ENCODE data around the gene CADM1.

DNA sequence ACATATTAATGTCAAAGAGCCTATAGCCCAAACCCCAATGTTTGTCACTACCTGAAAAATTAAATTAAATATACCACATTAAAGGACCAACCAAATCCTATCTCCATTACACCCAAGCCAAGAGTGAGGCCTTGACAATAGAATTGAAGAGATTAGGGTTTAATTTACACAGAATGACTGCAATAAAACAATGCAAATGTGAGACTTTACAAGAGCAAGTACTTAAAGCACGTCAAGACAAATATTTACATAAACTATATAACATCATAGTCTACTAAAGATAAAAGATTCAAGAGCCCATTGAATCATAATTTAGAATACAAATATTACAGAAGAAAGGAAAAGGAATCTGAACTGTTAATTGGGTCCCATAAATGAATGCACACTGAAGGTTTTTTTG, 85.6 kb downstream of the CADM1 start:
- TF ChIP-seq CTCF (IDR thresholded peaks at IDR 0.05) (no peak), EP300 (IDR thresholded peaks at IDR 0.05) (no peak)

Data from esophagus muscularis mucosa (tissue), 3 donors.